ENCODE results near the gene DENND1A. TPM values are rescaled to one million over a fixed set of nuclear protein-coding genes. Genes with fewer than 3 reads are reported as not detected.

DENND1A gene
- total and polyA plus RNA-seq, 2 of the 13 experiments (the other 11 are each of a cell fraction or from before 2014, with no cell fraction given), result 14.8 to 30.1 TPM

DNA sequence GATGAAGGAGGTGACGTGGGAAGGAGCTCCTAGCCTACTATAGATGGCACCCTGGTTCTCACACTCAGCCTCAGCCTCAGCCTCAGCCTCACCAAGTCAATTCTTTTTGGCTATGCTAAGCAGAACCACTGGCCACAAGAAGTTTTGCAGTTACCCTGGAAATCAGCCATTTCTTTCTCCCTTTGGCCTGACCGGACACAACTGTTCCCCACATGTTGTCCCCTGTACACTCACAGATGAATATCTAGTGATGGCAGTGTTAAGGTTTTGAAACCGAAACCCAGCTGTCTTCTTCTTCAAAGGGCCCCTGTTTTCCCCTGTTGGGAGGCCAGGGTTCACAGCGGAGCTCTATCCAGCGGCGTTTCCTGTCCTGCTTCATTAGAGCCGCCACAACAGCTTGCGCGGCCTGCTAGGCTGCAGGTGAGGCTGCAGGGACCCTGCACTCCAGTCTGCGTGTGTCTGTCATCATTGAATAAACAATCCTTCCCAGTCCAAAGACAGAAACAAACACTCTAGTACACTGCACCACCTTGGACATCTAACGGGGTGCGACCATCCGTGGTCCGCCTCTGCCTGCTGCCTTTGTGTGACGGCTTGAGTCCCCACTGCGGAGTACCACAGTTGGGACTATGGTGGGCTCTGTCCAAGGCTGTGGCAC is 250.5 kb downstream of the DENND1A start (continued):
- TF ChIP-seq, protein P1, sequence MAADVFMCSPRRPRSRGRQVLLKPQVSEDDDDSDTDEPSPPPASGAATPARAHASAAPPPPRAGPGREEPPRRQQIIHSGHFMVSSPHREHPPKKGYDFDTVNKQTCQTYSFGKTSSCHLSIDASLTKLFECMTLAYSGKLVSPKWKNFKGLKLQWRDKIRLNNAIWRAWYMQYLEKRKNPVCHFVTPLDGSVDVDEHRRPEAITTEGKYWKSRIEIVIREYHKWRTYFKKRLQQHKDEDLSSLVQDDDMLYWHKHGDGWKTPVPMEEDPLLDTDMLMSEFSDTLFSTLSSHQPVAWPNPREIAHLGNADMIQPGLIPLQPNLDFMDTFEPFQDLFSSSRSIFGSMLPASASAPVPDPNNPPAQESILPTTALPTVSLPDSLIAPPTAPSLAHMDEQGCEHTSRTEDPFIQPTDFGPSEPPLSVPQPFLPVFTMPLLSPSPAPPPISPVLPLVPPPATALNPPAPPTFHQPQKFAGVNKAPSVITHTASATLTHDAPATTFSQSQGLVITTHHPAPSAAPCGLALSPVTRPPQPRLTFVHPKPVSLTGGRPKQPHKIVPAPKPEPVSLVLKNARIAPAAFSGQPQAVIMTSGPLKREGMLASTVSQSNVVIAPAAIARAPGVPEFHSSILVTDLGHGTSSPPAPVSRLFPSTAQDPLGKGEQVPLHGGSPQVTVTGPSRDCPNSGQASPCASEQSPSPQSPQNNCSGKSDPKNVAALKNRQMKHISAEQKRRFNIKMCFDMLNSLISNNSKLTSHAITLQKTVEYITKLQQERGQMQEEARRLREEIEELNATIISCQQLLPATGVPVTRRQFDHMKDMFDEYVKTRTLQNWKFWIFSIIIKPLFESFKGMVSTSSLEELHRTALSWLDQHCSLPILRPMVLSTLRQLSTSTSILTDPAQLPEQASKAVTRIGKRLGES (CRISPR knock-in tag; IDR thresholded peaks at IDR 0.05; ENCODE audit: borderline replicate concordance), result no peak
- TF ChIP-seq ZNF768 (CRISPR knock-in tag; IDR thresholded peaks at IDR 0.05) (no peak), ZNF652 (CRISPR knock-in tag; IDR thresholded peaks at IDR 0.05; ENCODE audit: borderline replicate concordance, low read depth) (no peak), NONO (IDR thresholded peaks at IDR 0.05) (no peak), NONO (CRISPR knock-in tag; conservative IDR thresholded peaks at IDR 0.05) (peak; percentile 65), SIX4 (CRISPR knock-in tag; IDR thresholded peaks at IDR 0.05) (0 out of 2 replicates have a peak, but pooled peaks have one; percentile 18), NFE2L1 (CRISPR knock-in tag; IDR thresholded peaks at IDR 0.05; ENCODE audit: borderline replicate concordance) (no peak), ZNF766 (CRISPR knock-in tag; IDR thresholded peaks at IDR 0.05; ENCODE audit: borderline replicate concordance) (no peak), ZNF451 (CRISPR knock-in tag; IDR thresholded peaks at IDR 0.05) (no peak), ZNF446 (CRISPR knock-in tag; IDR thresholded peaks at IDR 0.05) (no peak), ZFP41 (CRISPR knock-in tag; IDR thresholded peaks at IDR 0.05; ENCODE audit: borderline replicate concordance) (no peak), NFATC3 (CRISPR knock-in tag; IDR thresholded peaks at IDR 0.05) (no peak), ELF1 (CRISPR knock-in tag; IDR thresholded peaks at IDR 0.05) (0 out of 2 replicates have a peak, but pooled peaks have one; percentile 34)
- TF ChIP-seq, protein P2, sequence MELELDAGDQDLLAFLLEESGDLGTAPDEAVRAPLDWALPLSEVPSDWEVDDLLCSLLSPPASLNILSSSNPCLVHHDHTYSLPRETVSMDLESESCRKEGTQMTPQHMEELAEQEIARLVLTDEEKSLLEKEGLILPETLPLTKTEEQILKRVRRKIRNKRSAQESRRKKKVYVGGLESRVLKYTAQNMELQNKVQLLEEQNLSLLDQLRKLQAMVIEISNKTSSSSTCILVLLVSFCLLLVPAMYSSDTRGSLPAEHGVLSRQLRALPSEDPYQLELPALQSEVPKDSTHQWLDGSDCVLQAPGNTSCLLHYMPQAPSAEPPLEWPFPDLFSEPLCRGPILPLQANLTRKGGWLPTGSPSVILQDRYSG (CRISPR knock-in tag; IDR thresholded peaks at IDR 0.05), result no peak
- TF ChIP-seq, protein P3, sequence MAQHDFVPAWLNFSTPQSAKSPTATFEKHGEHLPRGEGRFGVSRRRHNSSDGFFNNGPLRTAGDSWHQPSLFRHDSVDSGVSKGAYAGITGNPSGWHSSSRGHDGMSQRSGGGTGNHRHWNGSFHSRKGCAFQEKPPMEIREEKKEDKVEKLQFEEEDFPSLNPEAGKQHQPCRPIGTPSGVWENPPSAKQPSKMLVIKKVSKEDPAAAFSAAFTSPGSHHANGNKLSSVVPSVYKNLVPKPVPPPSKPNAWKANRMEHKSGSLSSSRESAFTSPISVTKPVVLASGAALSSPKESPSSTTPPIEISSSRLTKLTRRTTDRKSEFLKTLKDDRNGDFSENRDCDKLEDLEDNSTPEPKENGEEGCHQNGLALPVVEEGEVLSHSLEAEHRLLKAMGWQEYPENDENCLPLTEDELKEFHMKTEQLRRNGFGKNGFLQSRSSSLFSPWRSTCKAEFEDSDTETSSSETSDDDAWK (CRISPR knock-in tag; IDR thresholded peaks at IDR 0.05), result no peak
- TF ChIP-seq, protein P4, sequence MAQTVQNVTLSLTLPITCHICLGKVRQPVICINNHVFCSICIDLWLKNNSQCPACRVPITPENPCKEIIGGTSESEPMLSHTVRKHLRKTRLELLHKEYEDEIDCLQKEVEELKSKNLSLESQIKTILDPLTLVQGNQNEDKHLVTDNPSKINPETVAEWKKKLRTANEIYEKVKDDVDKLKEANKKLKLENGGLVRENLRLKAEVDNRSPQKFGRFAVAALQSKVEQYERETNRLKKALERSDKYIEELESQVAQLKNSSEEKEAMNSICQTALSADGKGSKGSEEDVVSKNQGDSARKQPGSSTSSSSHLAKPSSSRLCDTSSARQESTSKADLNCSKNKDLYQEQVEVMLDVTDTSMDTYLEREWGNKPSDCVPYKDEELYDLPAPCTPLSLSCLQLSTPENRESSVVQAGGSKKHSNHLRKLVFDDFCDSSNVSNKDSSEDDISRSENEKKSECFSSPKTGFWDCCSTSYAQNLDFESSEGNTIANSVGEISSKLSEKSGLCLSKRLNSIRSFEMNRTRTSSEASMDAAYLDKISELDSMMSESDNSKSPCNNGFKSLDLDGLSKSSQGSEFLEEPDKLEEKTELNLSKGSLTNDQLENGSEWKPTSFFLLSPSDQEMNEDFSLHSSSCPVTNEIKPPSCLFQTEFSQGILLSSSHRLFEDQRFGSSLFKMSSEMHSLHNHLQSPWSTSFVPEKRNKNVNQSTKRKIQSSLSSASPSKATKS (CRISPR knock-in tag; IDR thresholded peaks at IDR 0.05), result no peak
- TF ChIP-seq, protein P5, sequence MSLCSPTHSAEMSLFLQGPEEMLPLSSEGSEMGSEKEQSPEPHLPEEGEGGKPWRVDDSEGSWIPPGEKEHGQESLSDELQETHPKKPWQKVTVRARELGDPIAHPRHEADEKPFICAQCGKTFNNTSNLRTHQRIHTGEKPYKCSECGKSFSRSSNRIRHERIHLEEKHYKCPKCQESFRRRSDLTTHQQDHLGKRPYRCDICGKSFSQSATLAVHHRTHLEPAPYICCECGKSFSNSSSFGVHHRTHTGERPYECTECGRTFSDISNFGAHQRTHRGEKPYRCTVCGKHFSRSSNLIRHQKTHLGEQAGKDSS (CRISPR knock-in tag; IDR thresholded peaks at IDR 0.05; ENCODE audit: borderline replicate concordance, low read depth), result 0 out of 2 replicates have a peak, but pooled peaks have one; percentile 36
- TF ChIP-seq, protein P6, sequence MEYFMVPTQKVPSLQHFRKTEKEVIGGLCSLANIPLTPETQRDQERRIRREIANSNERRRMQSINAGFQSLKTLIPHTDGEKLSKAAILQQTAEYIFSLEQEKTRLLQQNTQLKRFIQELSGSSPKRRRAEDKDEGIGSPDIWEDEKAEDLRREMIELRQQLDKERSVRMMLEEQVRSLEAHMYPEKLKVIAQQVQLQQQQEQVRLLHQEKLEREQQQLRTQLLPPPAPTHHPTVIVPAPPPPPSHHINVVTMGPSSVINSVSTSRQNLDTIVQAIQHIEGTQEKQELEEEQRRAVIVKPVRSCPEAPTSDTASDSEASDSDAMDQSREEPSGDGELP (IDR thresholded peaks at IDR 0.05; ENCODE audit: borderline replicate concordance, low read depth), result peak; percentile 88
- TF ChIP-seq, protein P7, sequence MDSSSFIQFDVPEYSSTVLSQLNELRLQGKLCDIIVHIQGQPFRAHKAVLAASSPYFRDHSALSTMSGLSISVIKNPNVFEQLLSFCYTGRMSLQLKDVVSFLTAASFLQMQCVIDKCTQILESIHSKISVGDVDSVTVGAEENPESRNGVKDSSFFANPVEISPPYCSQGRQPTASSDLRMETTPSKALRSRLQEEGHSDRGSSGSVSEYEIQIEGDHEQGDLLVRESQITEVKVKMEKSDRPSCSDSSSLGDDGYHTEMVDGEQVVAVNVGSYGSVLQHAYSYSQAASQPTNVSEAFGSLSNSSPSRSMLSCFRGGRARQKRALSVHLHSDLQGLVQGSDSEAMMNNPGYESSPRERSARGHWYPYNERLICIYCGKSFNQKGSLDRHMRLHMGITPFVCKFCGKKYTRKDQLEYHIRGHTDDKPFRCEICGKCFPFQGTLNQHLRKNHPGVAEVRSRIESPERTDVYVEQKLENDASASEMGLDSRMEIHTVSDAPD (CRISPR knock-in tag; IDR thresholded peaks at IDR 0.05), result no peak
